ENCODE results near the gene BACH2. TPM values are rescaled to one million over a fixed set of nuclear protein-coding genes. Genes with fewer than 3 reads are reported as not detected.

BACH2 gene
- total RNA-seq, 1 donor: under 0.01 TPM

DNA sequence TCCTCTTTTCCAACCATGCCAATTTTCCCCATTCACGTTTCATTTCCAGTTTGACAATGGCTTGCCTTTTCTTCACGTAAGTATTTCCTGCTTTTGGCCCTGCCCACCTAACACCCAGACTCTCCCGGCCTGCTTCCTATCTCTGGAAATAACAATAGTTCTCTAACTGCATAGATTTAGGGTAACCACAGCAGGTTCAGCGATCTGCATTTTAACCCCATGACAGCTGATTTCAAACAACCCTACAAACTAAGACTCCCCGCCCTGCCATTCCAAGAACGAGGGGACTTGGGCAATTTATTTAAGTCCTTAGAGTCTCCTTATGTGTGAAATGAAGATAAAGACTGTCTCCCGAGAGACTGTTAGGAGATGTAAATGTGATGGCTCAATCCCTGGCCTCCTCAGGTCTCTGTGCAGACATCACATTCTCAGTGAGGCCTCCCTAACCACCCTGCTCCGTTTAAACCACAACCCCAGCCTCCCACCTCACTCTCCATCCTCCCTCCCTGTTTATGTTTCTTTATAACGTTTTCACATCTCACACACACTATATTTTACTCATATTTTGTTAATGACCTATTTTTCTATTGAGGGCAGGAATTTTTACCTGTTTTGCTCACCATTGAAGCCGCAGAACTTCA lies 267.5 kb downstream of the BACH2 start:
- H3K4me3 ChIP-seq (ENCODE audit: low read depth, low read length): no peak overlapping the region
- DNase-seq (ENCODE audit: low read depth): no peak
- TF ChIP-seq, protein P1, sequence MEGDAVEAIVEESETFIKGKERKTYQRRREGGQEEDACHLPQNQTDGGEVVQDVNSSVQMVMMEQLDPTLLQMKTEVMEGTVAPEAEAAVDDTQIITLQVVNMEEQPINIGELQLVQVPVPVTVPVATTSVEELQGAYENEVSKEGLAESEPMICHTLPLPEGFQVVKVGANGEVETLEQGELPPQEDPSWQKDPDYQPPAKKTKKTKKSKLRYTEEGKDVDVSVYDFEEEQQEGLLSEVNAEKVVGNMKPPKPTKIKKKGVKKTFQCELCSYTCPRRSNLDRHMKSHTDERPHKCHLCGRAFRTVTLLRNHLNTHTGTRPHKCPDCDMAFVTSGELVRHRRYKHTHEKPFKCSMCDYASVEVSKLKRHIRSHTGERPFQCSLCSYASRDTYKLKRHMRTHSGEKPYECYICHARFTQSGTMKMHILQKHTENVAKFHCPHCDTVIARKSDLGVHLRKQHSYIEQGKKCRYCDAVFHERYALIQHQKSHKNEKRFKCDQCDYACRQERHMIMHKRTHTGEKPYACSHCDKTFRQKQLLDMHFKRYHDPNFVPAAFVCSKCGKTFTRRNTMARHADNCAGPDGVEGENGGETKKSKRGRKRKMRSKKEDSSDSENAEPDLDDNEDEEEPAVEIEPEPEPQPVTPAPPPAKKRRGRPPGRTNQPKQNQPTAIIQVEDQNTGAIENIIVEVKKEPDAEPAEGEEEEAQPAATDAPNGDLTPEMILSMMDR (IDR thresholded peaks at IDR 0.05; ENCODE audit: insufficient read depth, low read depth, low read length): no peak

DNA sequence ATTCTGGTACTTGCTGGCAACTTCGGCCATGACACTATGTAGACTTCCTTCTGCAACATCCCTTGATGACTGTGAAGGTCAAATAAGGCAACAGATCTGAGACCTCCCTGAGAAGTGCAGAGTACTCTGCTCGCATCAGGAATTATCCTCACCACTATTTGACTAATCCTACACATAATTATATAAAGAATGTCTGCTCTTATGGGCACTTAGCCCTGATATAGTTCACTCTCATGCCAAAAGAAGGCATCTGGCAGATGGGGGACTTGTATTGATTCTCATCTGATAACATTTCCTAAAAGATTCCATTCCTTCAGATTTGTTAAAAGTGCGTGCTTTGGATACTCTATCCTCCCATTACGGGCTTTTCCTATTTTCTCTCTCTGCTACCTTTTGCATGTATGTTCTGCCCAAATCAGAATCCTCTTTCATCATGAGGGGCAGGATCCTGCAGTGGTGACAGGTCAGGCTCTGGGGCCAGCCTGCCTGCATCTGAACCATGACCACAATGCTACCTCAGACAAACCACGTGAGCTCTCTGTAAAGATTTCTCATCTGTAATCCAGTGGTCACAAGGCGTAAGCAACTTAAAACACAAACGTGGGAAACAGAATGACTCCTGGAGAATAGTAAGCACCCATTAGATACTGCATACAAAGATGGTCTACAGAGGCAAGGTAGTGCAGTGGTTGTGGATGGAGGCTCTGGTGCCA lies 268.4 kb downstream of the BACH2 start:
- H3K4me3 ChIP-seq (ENCODE audit: low read depth, low read length): no peak overlapping the region
- DNase-seq (ENCODE audit: low read depth): no peak
- TF ChIP-seq, protein P1 (IDR thresholded peaks at IDR 0.05; ENCODE audit: insufficient read depth, low read depth, low read length): no peak

DNA sequence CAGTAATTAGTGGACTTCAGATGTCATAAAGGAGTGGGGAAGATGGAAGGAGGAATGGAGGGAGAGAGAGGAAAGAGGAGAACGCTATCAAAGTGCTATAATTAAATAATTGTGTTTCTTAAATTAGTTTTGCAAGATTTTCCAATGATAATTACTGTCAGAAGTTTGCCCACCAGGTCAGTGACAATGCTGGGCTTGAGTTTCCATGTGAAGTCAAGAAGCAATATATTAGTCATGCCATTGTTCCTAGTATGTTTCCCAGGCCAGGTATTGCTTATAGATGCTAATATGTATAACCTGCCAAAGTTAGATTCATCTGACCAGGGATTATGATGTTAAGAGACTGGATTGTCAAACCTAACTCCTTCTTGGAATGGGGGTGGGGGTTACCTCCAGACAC lies 270.4 kb downstream of the BACH2 start:
- no peak overlapping the region for H3K4me3 ChIP-seq (ENCODE audit: low read depth, low read length)
- TF ChIP-seq, protein P1 (IDR thresholded peaks at IDR 0.05; ENCODE audit: insufficient read depth, low read depth, low read length): no peak
- no peak for DNase-seq (ENCODE audit: low read depth)

DNA sequence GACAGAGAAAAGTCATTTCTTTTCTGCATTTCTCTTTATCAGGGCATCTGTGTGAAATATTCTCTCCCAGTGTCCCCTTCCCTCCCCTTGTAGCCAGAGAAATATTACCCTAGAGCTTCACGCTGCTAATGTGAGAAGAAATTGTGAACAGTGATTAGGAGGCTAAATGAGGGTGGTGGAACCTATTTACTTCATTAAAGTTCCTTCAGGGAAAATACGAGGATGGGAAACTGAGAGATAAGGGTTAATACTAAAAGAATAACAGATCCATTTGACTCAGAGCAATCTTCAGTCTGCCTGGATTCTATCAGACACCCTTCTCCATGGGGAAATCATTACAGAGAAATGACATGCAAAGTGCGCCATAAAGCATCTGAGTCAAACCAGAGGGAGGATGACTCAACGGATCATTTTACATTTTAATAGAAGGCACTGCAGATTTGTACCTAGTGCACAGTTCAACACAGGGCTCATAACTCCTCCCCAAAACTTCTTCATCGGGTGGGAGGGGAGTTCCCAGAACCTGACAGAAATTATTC lies 271.1 kb downstream of the BACH2 start:
- no peak overlapping the region for H3K4me3 ChIP-seq (ENCODE audit: low read depth, low read length)
- peak; percentile 93 for DNase-seq (ENCODE audit: low read depth)
- TF ChIP-seq, protein P1 (IDR thresholded peaks at IDR 0.05; ENCODE audit: insufficient read depth, low read depth, low read length): no peak

DNA sequence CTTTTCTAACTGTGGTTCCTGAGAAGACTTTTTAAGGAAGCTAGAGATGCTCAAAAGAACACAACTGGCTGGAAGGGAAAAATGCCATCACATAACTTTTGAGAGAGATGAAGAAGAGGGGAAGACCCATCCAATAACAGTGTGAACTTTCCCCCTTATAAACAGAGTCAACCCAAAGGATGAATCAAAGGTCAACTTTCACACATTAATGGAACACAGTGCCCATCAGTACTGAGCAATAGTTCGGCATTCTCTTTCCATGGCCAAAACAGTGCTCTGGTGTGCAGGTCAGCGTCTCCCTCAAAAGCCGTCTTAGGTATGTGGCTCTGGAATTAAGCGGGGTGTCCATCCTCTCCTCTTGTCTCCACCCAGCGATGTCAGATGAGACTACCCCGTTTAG lies 272.0 kb downstream of the BACH2 start:
- no peak overlapping the region for H3K4me3 ChIP-seq (ENCODE audit: low read depth, low read length)
- no peak for DNase-seq (ENCODE audit: low read depth)
- TF ChIP-seq, protein P1 (IDR thresholded peaks at IDR 0.05; ENCODE audit: insufficient read depth, low read depth, low read length): no peak

DNA sequence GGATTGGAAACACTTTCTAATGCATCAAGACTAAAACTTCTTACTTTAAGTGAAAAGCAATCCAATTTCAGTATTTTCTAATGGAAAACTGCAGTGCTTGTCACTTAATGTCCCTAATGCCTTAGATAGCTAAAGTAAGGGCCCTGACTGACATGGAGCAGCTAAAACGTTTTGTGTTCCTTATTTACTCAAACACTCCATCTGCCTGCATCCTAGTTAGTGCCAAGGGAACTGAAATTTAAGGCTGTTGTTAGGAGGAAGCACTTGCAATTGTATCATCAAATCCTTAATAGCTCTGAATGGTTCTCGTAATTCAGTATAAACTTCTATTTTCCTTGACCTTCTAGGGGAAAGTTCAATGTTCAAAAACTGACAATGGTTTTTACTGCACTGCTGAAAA lies 274.9 kb downstream of the BACH2 start:
- TF ChIP-seq, protein P1 (IDR thresholded peaks at IDR 0.05; ENCODE audit: insufficient read depth, low read depth, low read length): no peak
- no peak for DNase-seq (ENCODE audit: low read depth)

More for the DNA sequence above, 274.9 kb downstream of the BACH2 start:
- H3K4me3 ChIP-seq (ENCODE audit: low read depth, low read length): no peak overlapping the region

Data from fibroblast of villous mesenchyme (primary cell).